Parathyroid adenoma (tissue), 2 donors: Measurements from ENCODE around the gene MAST2.
"Not testable (repeated sequence)": the region's sequence is repeated elsewhere in the genome, so short reads cannot be mapped to it uniquely, and the experiment has no call there.

Source experiments
- H2AFZ ChIP-seq: fragments of 300-600 bp; sonication (generic); one replicate; pipeline ENCODE4 v1.7.0; 2017; ENCODE audit warnings: antibody characterized with exemption, mild to moderate bottlenecking
- H3K27ac ChIP-seq: fragments of 300-600 bp; sonication (generic); one replicate; pipeline ENCODE4 v1.7.0; 2017
- H3K27me3 ChIP-seq: fragments of 300-600 bp; sonication (generic); one replicate; pipeline ENCODE4 v1.7.0; 2017; ENCODE audit warnings: low read length; ENCODE audit not compliant: control insufficient read depth, insufficient read depth
- H3K36me3 ChIP-seq: fragments of 300-600 bp; sonication (generic); one replicate; pipeline ENCODE4 v1.7.0; 2017; ENCODE audit warnings: low read length; ENCODE audit not compliant: control insufficient read depth, insufficient read depth
- H3K4me1 ChIP-seq: fragments of 300-600 bp; sonication (generic); one replicate; pipeline ENCODE4 v1.7.0; 2017; ENCODE audit warnings: control low read depth
- H3K4me2 ChIP-seq: fragments of 300-600 bp; sonication (generic); one replicate; pipeline ENCODE4 v1.7.0; 2017; ENCODE audit warnings: low read length
- H3K4me3 ChIP-seq: fragments of 300-600 bp; sonication (generic); one replicate; pipeline ENCODE4 v1.7.0; 2017; ENCODE audit warnings: low read depth, low read length
- H3K79me2 ChIP-seq: fragments of 300-600 bp; sonication (generic); one replicate; pipeline ENCODE4 v1.7.0; 2017; ENCODE audit warnings: control low read depth
- H3K9ac ChIP-seq: fragments of 300-600 bp; sonication (generic); one replicate; pipeline ENCODE4 v1.7.0; 2017; ENCODE audit warnings: mild to moderate bottlenecking
- H3K9me3 ChIP-seq: fragments of 300-600 bp; sonication (generic); one replicate; pipeline ENCODE4 v1.7.0; 2017; ENCODE audit warnings: low read length; ENCODE audit not compliant: control insufficient read depth
- CTCF ChIP-seq: fragments of 300-600 bp; sonication (generic); IDR thresholded peaks from one replicate; pipeline ENCODE4 v1.7.0; 2017; ENCODE audit warnings: antibody characterized with exemption, mild to moderate bottlenecking
- donor health status: primary hyperparathyroidism.

The MAST2 gene

GRCh38 chr1:45848097-45848496, 44.7 kb downstream of the MAST2 start:
- TF ChIP-seq CTCF = no peak
- Histone ChIP-seq H3K9me3 (no peaks in the 10 kb centered on the region), H3K4me3 (no peak overlapping the region), H2AFZ (no peak overlapping the region), H3K4me2 (no peak overlapping the region), H3K79me2 (no peaks in the 10 kb centered on the region), H3K27ac (no peak overlapping the region), H3K4me1 (no peaks in the 10 kb centered on the region), H3K36me3 (no peaks in the 10 kb centered on the region), H3K9ac (no peak overlapping the region), H3K27me3 (no peaks in the 10 kb centered on the region)

GRCh38 chr1:45848714-45849113, 45.3 kb downstream of the MAST2 start:
- no peak overlapping the region for H3K27ac ChIP-seq
- H3K9me3 ChIP-seq = no peaks in the 10 kb centered on the region
- TF ChIP-seq CTCF = no peak

DNA sequence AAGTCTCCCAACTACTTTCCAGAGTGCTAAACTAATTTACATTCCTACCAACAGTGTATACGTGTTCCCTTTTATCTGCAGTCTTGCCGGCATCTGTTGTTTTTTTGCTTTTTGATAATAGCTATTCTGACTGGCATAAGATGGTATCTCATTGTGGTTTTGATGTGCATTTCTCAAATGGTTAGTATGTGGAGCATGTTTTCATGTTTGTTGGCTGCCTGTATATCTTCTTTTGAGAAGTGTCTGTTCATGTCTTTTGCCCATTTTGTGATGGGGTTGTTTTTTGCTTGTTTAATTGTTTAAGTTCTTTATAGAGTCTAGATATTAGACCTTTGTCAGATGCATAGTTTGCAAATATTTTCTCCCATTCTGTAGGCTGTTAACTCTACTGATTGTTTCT, 46.6 kb downstream of the MAST2 start:
- no peak for TF ChIP-seq CTCF
- H3K79me2 ChIP-seq = no peaks in the 10 kb centered on the region
- H2AFZ ChIP-seq = no peak overlapping the region
- H3K36me3 ChIP-seq = no peaks in the 10 kb centered on the region
- no peak overlapping the region for H3K4me2 ChIP-seq
- H3K4me1 ChIP-seq = no peaks in the 10 kb centered on the region
- H3K27ac ChIP-seq = no peak overlapping the region
- no peak overlapping the region for H3K4me3 ChIP-seq
- H3K9ac ChIP-seq = no peak overlapping the region
- no peaks in the 10 kb centered on the region for H3K27me3 ChIP-seq
- no peaks in the 10 kb centered on the region for H3K9me3 ChIP-seq

More at GRCh38 chr1:45848714-45849113, 45.3 kb downstream of the MAST2 start:
- H3K79me2 ChIP-seq = no peaks in the 10 kb centered on the region
- no peaks in the 10 kb centered on the region for H3K27me3 ChIP-seq
- no peak overlapping the region for H3K4me2 ChIP-seq
- no peak overlapping the region for H2AFZ ChIP-seq
- H3K36me3 ChIP-seq = no peaks in the 10 kb centered on the region
- no peak overlapping the region for H3K4me3 ChIP-seq
- no peaks in the 10 kb centered on the region for H3K4me1 ChIP-seq
- H3K9ac ChIP-seq = no peak overlapping the region

DNA sequence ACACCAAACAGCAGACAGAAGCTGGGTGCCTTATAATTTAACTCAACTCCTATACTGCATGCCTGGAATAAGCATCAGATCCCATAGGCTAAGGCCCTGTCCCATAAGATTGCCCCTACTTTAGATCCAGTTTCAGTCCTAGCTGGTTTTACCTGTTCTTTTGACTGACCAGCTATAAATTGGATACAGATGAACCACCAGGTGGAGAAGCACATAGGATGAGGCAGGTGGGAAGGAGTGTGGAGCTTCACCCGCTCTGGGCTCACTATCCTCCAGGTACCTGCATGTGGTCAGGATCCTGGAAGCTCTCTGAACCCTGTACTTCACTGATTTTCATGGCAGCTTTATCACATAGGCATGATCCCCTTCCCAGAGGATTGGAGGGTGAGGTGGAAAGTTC, 51.3 kb downstream of the MAST2 start:
- no peak for TF ChIP-seq CTCF
- Histone ChIP-seq H3K4me3 (no peak overlapping the region), H3K36me3 (no peaks in the 10 kb centered on the region), H3K27ac (no peak overlapping the region), H3K9me3 (no peaks in the 10 kb centered on the region), H2AFZ (no peak overlapping the region), H3K27me3 (no peaks in the 10 kb centered on the region), H3K9ac (no peak overlapping the region), H3K4me2 (no peak overlapping the region), H3K4me1 (no peaks in the 10 kb centered on the region), H3K79me2 (no peaks in the 10 kb centered on the region)

- Histone ChIP-seq H3K4me1 (no peaks in the 10 kb centered on the region), H3K36me3 (no peaks in the 10 kb centered on the region), H3K4me2 (no peak overlapping the region), H3K27me3 (no peaks in the 10 kb centered on the region), H3K9ac (no peak overlapping the region), H3K79me2 (no peaks in the 10 kb centered on the region), H2AFZ (no peak overlapping the region), H3K9me3 (no peaks in the 10 kb centered on the region), H3K4me3 (no peak overlapping the region), H3K27ac (no peak overlapping the region)
- TF ChIP-seq CTCF = no peak
Observed at GRCh38 chr1:45857101-45857700, 53.8 kb downstream of the MAST2 start.

GRCh38 chr1:45857755-45858492, 54.5 kb downstream of the MAST2 start:
- H3K79me2 ChIP-seq, H3K27ac ChIP-seq, H3K9me3 ChIP-seq, H3K4me2 ChIP-seq, H2AFZ ChIP-seq, H3K4me1 ChIP-seq, H3K27me3 ChIP-seq, H3K36me3 ChIP-seq, H3K4me3 ChIP-seq, H3K9ac ChIP-seq: not testable (repeated sequence)
